H1 (cell line): Measurements from ENCODE around the gene SLC25A47. TPM values are rescaled to one million over a fixed set of nuclear protein-coding genes. Genes with fewer than 3 reads are reported as not detected.

Experiments used
- CTCF ChIA-PET: fragments of 300-600 bp; sonication (Branson Sonifier 250); formaldehyde crosslinking; loops from one replicate; lab custom pipeline; 2021; ENCODE audit not compliant: partially characterized antibody; lab: Charles Lee
- POLR2A ChIA-PET: fragments of 300-600 bp; sonication (Branson Sonifier 250); formaldehyde crosslinking; loops from one replicate; lab custom pipeline; 2021; ENCODE audit warnings: inconsistent platforms; ENCODE audit not compliant: partially characterized antibody; lab: Charles Lee
- DNase-seq, 2 experiments: peaks; one replicate each; pipeline versions ENCODE4 v3.0.0 to v3.0.0-alpha.2; 2010 to 2022; ENCODE audit warnings: low spot score in 2 of 2, low read depth in 1 of 2, mixed read lengths in 1 of 2
- FAIRE-seq: peaks from 2 replicates; lab custom pipeline; 2011; peaks lifted over from hg19 to GRCh38; lab: Jason Lieb, UNC
- H2AFZ ChIP-seq: 2 replicates; pipeline ENCODE4 v1.8.1; 2012; ENCODE audit warnings: low read length, inconsistent platforms
- H2AK5ac ChIP-seq: 2 replicates; pipeline ENCODE4 v1.6.1; 2013; ENCODE audit warnings: low read depth, low read length
- H2BK120ac ChIP-seq: replicated peaks from 2 replicates; pipeline ENCODE3; 2013; ENCODE audit warnings: low read depth, low read length, inconsistent platforms
- H2BK12ac ChIP-seq: 2 replicates; pipeline ENCODE4 v1.6.1; 2013; ENCODE audit warnings: low read depth, low read length
- H2BK15ac ChIP-seq: 2 replicates; pipeline ENCODE4 v1.6.1; 2013; ENCODE audit warnings: low read length
- H2BK20ac ChIP-seq: 2 replicates; pipeline ENCODE4 v1.6.1; 2013; ENCODE audit warnings: low read length
- H2BK5ac ChIP-seq: 2 replicates; pipeline ENCODE4 v1.6.1; 2013; ENCODE audit warnings: low read depth, low read length
- H3K14ac ChIP-seq: 2 replicates; pipeline ENCODE4 v1.6.1; 2013; ENCODE audit warnings: inconsistent platforms; ENCODE audit not compliant: insufficient read length
- H3K18ac ChIP-seq: 2 replicates; pipeline ENCODE4 v1.6.1; 2013; ENCODE audit warnings: low read length; ENCODE audit errors: extremely low read depth
- H3K23ac ChIP-seq: 2 replicates; pipeline ENCODE4 v1.6.1; 2013; ENCODE audit warnings: inconsistent platforms; ENCODE audit not compliant: insufficient read length
- H3K23me2 ChIP-seq: 2 replicates; pipeline ENCODE4 v1.6.1; 2013; ENCODE audit warnings: low read depth, low read length
- H3K27ac ChIP-seq: 2 replicates; pipeline ENCODE4 v1.6.1; 2011; ENCODE audit warnings: low read depth, low read length, inconsistent platforms
- H3K27me3 ChIP-seq, 4 experiments: replicated peaks in 1 of 4; 1 replicate in 1 of 4; 2 replicates in 3 of 4; pipeline versions ENCODE4 v1.6.1 to v1.8.1; 2011 to 2013; ENCODE audit warnings: low read length in 3 of 4, mild to moderate bottlenecking in 3 of 4, inconsistent platforms in 2 of 4, mixed read lengths in 2 of 4, moderate library complexity in 1 of 4; ENCODE audit not compliant: control insufficient read depth in 3 of 4, insufficient read depth in 3 of 4; ENCODE audit errors: extremely low read depth in 1 of 4
- H3K36me3 ChIP-seq, 4 experiments: 2 replicates each; pipeline versions ENCODE4 v1.6.1 to v1.8.1; 2011 to 2013; ENCODE audit warnings: mild to moderate bottlenecking in 4 of 4, low read length in 3 of 4, moderate library complexity in 2 of 4, control low read depth in 1 of 4, inconsistent platforms in 1 of 4; ENCODE audit not compliant: insufficient read depth in 4 of 4, control insufficient read depth in 2 of 4
- H3K4ac ChIP-seq: replicated peaks from 2 replicates; pipeline ENCODE3; 2013; ENCODE audit warnings: low read length, low read depth, mixed read lengths, inconsistent platforms; ENCODE audit not compliant: insufficient read length
- H3K4me1 ChIP-seq, 4 experiments: replicated peaks in 1 of 4; 1 replicate in 1 of 4; 2 replicates in 3 of 4; pipeline versions ENCODE4 v1.6.1 to v1.8.1; 2011 to 2013; ENCODE audit warnings: low read length in 3 of 4, inconsistent platforms in 2 of 4, mixed read lengths in 1 of 4; ENCODE audit not compliant: insufficient read depth in 4 of 4, control insufficient read depth in 3 of 4
- H3K4me2 ChIP-seq, 2 experiments: 2 replicates each; pipeline versions ENCODE4 v1.6.1 to v1.8.1; 2011 to 2013; ENCODE audit warnings: low read depth in 2 of 2, low read length in 2 of 2, control low read depth in 1 of 2, inconsistent platforms in 1 of 2, mild to moderate bottlenecking in 1 of 2; ENCODE audit not compliant: insufficient read depth in 1 of 2
- H3K4me3 ChIP-seq, 4 experiments: fragments of 200-600, 300-600 bp in 1 of 4; sonication (generic), shearing (Covaris generic), sonication (Bioruptor Twin) in 1 of 4; 2 replicates each; pipeline versions ENCODE4 v1.5.1 to v1.8.1; 2011 to 2016; ENCODE audit warnings: low read length in 4 of 4, low read depth in 3 of 4, control low read depth in 2 of 4, inconsistent platforms in 2 of 4, mild to moderate bottlenecking in 2 of 4, mixed read lengths in 1 of 4, moderate library complexity in 1 of 4; ENCODE audit not compliant: insufficient read depth in 2 of 4; ENCODE audit errors: extremely low read depth in 1 of 4
- H3K56ac ChIP-seq: replicated peaks from 2 replicates; pipeline ENCODE3; 2013; ENCODE audit warnings: low read depth, mild to moderate bottlenecking, mixed read lengths, low read length, inconsistent platforms; ENCODE audit not compliant: insufficient read length
- H3K79me1 ChIP-seq: 2 replicates; pipeline ENCODE4 v1.6.1; 2013; ENCODE audit warnings: low read depth, low read length, control low read depth
- H3K79me2 ChIP-seq, 2 experiments: 2 replicates each; pipeline versions ENCODE4 v1.6.1 to v1.8.1; 2012 to 2013; ENCODE audit warnings: low read length in 2 of 2, mild to moderate bottlenecking in 2 of 2, inconsistent platforms in 1 of 2; ENCODE audit not compliant: insufficient read depth in 2 of 2, control insufficient read depth in 1 of 2
- H3K9ac ChIP-seq, 4 experiments: replicated peaks in 1 of 4; 1 replicate in 1 of 4; 2 replicates in 3 of 4; pipeline versions ENCODE4 v1.6.1 to v1.8.1; 2011 to 2013; ENCODE audit warnings: low read depth in 3 of 4, low read length in 3 of 4, control low read depth in 2 of 4, mild to moderate bottlenecking in 2 of 4, moderate library complexity in 2 of 4, inconsistent platforms in 1 of 4; ENCODE audit errors: extremely low read depth in 1 of 4
- H3K9me3 ChIP-seq, 2 experiments: 2 replicates each; pipeline versions ENCODE4 v1.6.1 to v1.8.1; 2012 to 2013; ENCODE audit warnings: mild to moderate bottlenecking in 2 of 2, moderate library complexity in 2 of 2, control low read depth in 1 of 2, inconsistent platforms in 1 of 2, low read depth in 1 of 2, low read length in 1 of 2, mixed read lengths in 1 of 2; ENCODE audit not compliant: insufficient read depth in 2 of 2
- H4K20me1 ChIP-seq, 2 experiments: replicated peaks in 1 of 2; 2 replicates each; pipeline versions ENCODE3 to v1.8.1; 2011 to 2013; ENCODE audit warnings: inconsistent platforms in 2 of 2, low read length in 2 of 2, mild to moderate bottlenecking in 1 of 2; ENCODE audit not compliant: insufficient read depth in 2 of 2, control insufficient read depth in 1 of 2
- H4K5ac ChIP-seq: 2 replicates; pipeline ENCODE4 v1.6.1; 2013; ENCODE audit warnings: low read length, low read depth, mixed read lengths, inconsistent platforms; ENCODE audit not compliant: insufficient read length
- H4K8ac ChIP-seq: 2 replicates; pipeline ENCODE4 v1.8.0; 2013; ENCODE audit warnings: mild to moderate bottlenecking, moderate library complexity, low read length, inconsistent platforms; ENCODE audit not compliant: insufficient read depth; ENCODE audit errors: extremely low read depth
- H4K91ac ChIP-seq: replicated peaks from 2 replicates; pipeline ENCODE3; 2013; ENCODE audit warnings: low read length, mixed read lengths, inconsistent platforms; ENCODE audit not compliant: insufficient read length
- BCL11A ChIP-seq, 2 experiments: IDR thresholded peaks; one replicate each; pipeline ENCODE4 v1.6.1; 2011; ENCODE audit warnings: low read depth in 2 of 2, low read length in 2 of 2, mild to moderate bottlenecking in 2 of 2
- GABPA ChIP-seq: IDR thresholded peaks from 2 replicates; pipeline ENCODE4 v1.6.1; 2011; ENCODE audit warnings: mild to moderate bottlenecking, low read length, moderate library complexity, borderline replicate concordance; ENCODE audit not compliant: insufficient read depth
- WGBS, 2 experiments: shearing (Covaris generic) in 1 of 2; methylation state at CpG; one replicate each; pipeline versions ENCODE4 v1.1.6 to v1.1.7; 2013 to 2015; ENCODE audit warnings: low lambda C conversion rate in 2 of 2, mixed read lengths in 2 of 2, inconsistent platforms in 1 of 2, low coverage in 1 of 2, missing lambda C conversion rate in 1 of 2; ENCODE audit not compliant: insufficient replicate concordance in 2 of 2, insufficient coverage in 1 of 2, insufficient read length in 1 of 2; ENCODE audit errors: extremely low coverage in 1 of 2, missing lambda C conversion rate in 1 of 2; 5-methylcytosine and 5-hydroxymethylcytosine counted together
- polyA plus RNA-seq, 7 experiments: library from polyadenylated mRNA; depleted of rRNA in 3 of 7; stranded (reverse) in 5 of 7; unstranded in 2 of 7; fragments of >200 nt in 5 of 7; fragments of 200-250 nt in 2 of 7; gene quantifications; 1 replicate in 5 of 7; 2 replicates in 1 of 7; 4 replicates in 1 of 7; pipeline versions ENCODE4 v1.2.1 to v1.2.3, GENCODE V29; 2011 to 2013; ENCODE audit warnings: missing spikeins in 2 of 7, mixed read lengths in 2 of 7
- total RNA-seq: library from RNA; stranded (reverse); fragmentation: NEBNext Ultra II Directional; extraction: Animal tissue kit (Norgen Biotek cat#: 25700); gene quantifications from 2 replicates; pipeline ENCODE4 v1.2.1, GENCODE V29; 2021

Gene SLC25A47
- total and polyA plus RNA-seq, 2 of the 8 experiments (the other 6 are each of a cell fraction or from before 2014, with no cell fraction given) = not detected

DNA sequence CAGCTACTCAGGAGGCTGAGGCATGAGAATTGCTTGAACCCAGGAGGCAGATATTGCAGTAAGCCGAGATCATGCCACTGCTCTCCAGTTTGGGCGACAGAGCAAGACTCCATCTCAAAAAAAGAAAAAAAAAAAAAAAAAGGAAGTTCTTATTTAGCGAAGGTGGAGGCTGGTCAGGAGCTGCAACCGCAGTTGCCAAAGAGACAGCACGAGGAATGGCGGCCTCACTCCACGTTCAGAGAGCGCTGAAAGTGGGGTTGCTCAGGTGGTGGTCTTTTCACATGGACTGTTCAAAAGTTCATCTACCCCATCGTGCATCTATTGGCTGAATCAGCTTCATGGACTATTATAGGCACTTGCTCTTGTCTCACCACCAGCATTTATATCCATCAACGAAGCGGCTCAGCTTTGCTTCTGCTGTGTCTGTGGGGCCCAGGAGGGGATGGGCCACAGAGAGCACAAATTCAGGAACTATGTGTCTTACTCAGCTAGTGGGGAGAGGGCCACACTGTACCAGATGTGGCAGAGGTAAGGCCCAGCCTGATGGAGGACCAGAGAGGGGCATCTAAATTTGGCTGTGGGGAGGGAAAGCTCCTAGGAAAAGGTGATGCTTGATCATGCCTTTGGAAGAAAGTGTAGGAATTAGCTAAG lies 27.3 kb downstream of the SLC25A47 start:
- Histone ChIP-seq H2BK120ac (no peak overlapping the region), H4K91ac (no peak overlapping the region), H2BK12ac (no peak overlapping the region), H4K5ac (no peak overlapping the region), H2BK5ac (no peak overlapping the region), H3K4ac (no peak overlapping the region), H3K23ac (no peak overlapping the region), H4K8ac (no peak overlapping the region), H3K56ac (no peak overlapping the region), H3K9me3 (no peaks in the 10 kb centered on the region; a peak in 1 of 4 replicates), H2BK15ac (no peak overlapping the region), H2BK20ac (no peak overlapping the region), H3K27ac (no peak overlapping the region), H2AFZ (no peak overlapping the region), H3K4me1 (no peaks in the 10 kb centered on the region), H3K4me3 (no peak overlapping the region), H3K79me2 (no peaks in the 10 kb centered on the region), H3K36me3 (peaks cover 24 to 70% (median 56%) of the 10 kb centered on the region in 4 experiments), H3K4me2 (no peak overlapping the region), H3K23me2 (no peaks in the 10 kb centered on the region), H3K79me1 (no peaks in the 10 kb centered on the region), H4K20me1 (no peaks in the 10 kb centered on the region), H2AK5ac (no peak overlapping the region), H3K18ac (no peak overlapping the region), H3K27me3 (no peaks in the 10 kb centered on the region), H3K14ac (no peak overlapping the region), H3K9ac (no peak overlapping the region)
- ChIA-PET POLR2A (interaction anchor here (0.9 to 6.1 kb wide), 10 partner anchors 10 to 24 kb away, joined by 3 to 78 read pairs (median 6); a partner anchor contains a TSS), CTCF (interaction anchor here (0.5 to 3.3 kb wide), 6 partner anchors 10 to 104 kb away, joined by 3 to 13 read pairs (median 3); no protein-coding TSS in a partner anchor)
- WGBS, 2 experiments = 95% methylated on average over 9 of the region's 11 CpGs; no CpG with 5 or more reads in 1 of the 2 experiments
- DNase-seq (no peak), FAIRE-seq (no peak)
- TF ChIP-seq GABPA = no peak
- no peak for TF ChIP-seq BCL11A (IDR thresholded peaks at IDR 0.05; ENCODE audit: low read depth in 2 of 2, low read length in 2 of 2)
